HepG2 (cell line): ENCODE measurements around the gene TTBK1. TPM values are rescaled to one million over a fixed set of nuclear protein-coding genes. Genes with fewer than 3 reads are reported as not detected.
A peak's percentile ranks its signal among the peaks of the same experiment; 100 is the strongest.

Experiments
- CBX2 ChIP-seq, 2 experiments: fragments of 200-600 bp in 1 of 2; sonication (generic); formaldehyde crosslinking in 1 of 2; IDR thresholded peaks; 2 replicates each; pipeline versions ENCODE4 v1.7.0 to v1.8.1; 2018 to 2022; ENCODE audit warnings: low read depth in 2 of 2, low read length in 1 of 2, mild to moderate bottlenecking in 1 of 2, missing genetic modification reagents in 1 of 2
- ELF4 ChIP-seq: sonication (generic); formaldehyde crosslinking; IDR thresholded peaks from 2 replicates; pipeline ENCODE4 v1.5.0; 2020; ENCODE audit warnings: missing genetic modification reagents, mild to moderate bottlenecking, moderate library complexity, borderline replicate concordance
- KDM2A ChIP-seq: sonication (generic); formaldehyde crosslinking; IDR thresholded peaks from 2 replicates; pipeline ENCODE4 v1.4.0; 2020; ENCODE audit warnings: low read depth, missing genetic modification reagents, borderline replicate concordance
- MAZ ChIP-seq, 2 experiments: sonication (generic) in 1 of 2; formaldehyde crosslinking in 1 of 2; IDR thresholded peaks; 2 replicates each; pipeline versions ENCODE4 v1.5.0 to v1.6.1; 2012 to 2020; ENCODE audit warnings: low read depth in 2 of 2, mild to moderate bottlenecking in 2 of 2, borderline replicate concordance in 1 of 2, improper control_type of control experiment in 1 of 2, low read length in 1 of 2, missing genetic modification reagents in 1 of 2, moderate library complexity in 1 of 2
- NR2F6 ChIP-seq, 2 experiments: IDR thresholded peaks; 2 replicates each; pipeline ENCODE4 v1.6.1; 2016; ENCODE audit warnings: antibody characterized with exemption in 1 of 2, mild to moderate bottlenecking in 1 of 2
- SATB2 ChIP-seq: sonication (generic); formaldehyde crosslinking; IDR thresholded peaks from 2 replicates; pipeline ENCODE4 v1.5.0; 2020; ENCODE audit warnings: missing genetic modification reagents
- SP5 ChIP-seq: IDR thresholded peaks from 2 replicates; pipeline ENCODE4 v1.6.1; 2016; ENCODE audit warnings: low read depth, borderline replicate concordance
- THAP11 ChIP-seq: IDR thresholded peaks from 2 replicates; pipeline ENCODE4 v1.6.1; 2016; ENCODE audit warnings: missing biosample characterization, missing genetic modification reagents
- TOE1 ChIP-seq: sonication (generic); formaldehyde crosslinking; IDR thresholded peaks from 2 replicates; pipeline ENCODE4 v1.4.0; 2020; ENCODE audit warnings: mild to moderate bottlenecking, missing genetic modification reagents
- ZFP36L2 ChIP-seq: sonication (generic); formaldehyde crosslinking; IDR thresholded peaks from 2 replicates; pipeline ENCODE4 v1.4.0; 2020; ENCODE audit warnings: missing genetic modification reagents
- ZNF224 ChIP-seq: sonication (generic); formaldehyde crosslinking; IDR thresholded peaks from 2 replicates; pipeline ENCODE4 v1.5.0; 2020; ENCODE audit warnings: mild to moderate bottlenecking, missing genetic modification reagents
- ZNF766 ChIP-seq: sonication (generic); formaldehyde crosslinking; IDR thresholded peaks from 2 replicates; pipeline ENCODE4 v1.5.0; 2020; ENCODE audit warnings: missing genetic modification reagents, borderline replicate concordance
- ZNF780A ChIP-seq: sonication (generic); formaldehyde crosslinking; IDR thresholded peaks from 2 replicates; pipeline ENCODE4 v1.8.0; 2022; ENCODE audit warnings: mild to moderate bottlenecking, missing genetic modification reagents, moderate library complexity
- polyA plus RNA-seq, 8 experiments: library from polyadenylated mRNA; depleted of rRNA in 3 of 8; stranded (reverse) in 7 of 8; unstranded in 1 of 8; fragments of >200 nt; fragmentation: Illumina TruSeq in 4 of 8; extraction: Trizol in 4 of 8; gene quantifications; 2 replicates each; pipeline versions ENCODE4 v1.2.1 to v1.2.3, GENCODE V29; 2011 to 2016; ENCODE audit warnings: low read depth in 4 of 8, missing spikeins in 1 of 8, mixed read lengths in 1 of 8; ENCODE audit not compliant: insufficient read depth in 1 of 8
- total RNA-seq, 5 experiments: library from RNA; depleted of rRNA; stranded (reverse); fragments of >200 nt; fragmentation: Illumina TruSeq; extraction: Trizol; gene quantifications; 2 replicates each; pipeline ENCODE4 v1.2.3, GENCODE V29; 2016; ENCODE audit warnings: low read depth in 1 of 5
- TF ChIP-seq, protein P1 (sequence below): sonication (generic); formaldehyde crosslinking; IDR thresholded peaks from 2 replicates; pipeline ENCODE4 v1.9.0; 2021; ENCODE audit warnings: missing genetic modification reagents, borderline replicate concordance
- TF ChIP-seq, protein P2 (sequence below): sonication (generic); formaldehyde crosslinking; IDR thresholded peaks from 2 replicates; pipeline ENCODE4 v1.5.0; 2020; ENCODE audit warnings: mild to moderate bottlenecking, missing genetic modification reagents, borderline replicate concordance
- TF ChIP-seq, protein P3 (sequence below): sonication (generic); formaldehyde crosslinking; IDR thresholded peaks from 2 replicates; pipeline ENCODE4 v1.4.0; 2020; ENCODE audit warnings: low read depth, mild to moderate bottlenecking, missing genetic modification reagents
- TF ChIP-seq, protein P4 (sequence below): sonication (generic); formaldehyde crosslinking; IDR thresholded peaks from 2 replicates; pipeline ENCODE4 v1.5.1; 2020; ENCODE audit warnings: missing genetic modification reagents, mild to moderate bottlenecking, borderline replicate concordance

Gene TTBK1
- total and polyA plus RNA-seq, 2 of the 13 experiments (the other 11 are each of a cell fraction or from before 2014, with no cell fraction given): 0.24 to 0.33 TPM

DNA sequence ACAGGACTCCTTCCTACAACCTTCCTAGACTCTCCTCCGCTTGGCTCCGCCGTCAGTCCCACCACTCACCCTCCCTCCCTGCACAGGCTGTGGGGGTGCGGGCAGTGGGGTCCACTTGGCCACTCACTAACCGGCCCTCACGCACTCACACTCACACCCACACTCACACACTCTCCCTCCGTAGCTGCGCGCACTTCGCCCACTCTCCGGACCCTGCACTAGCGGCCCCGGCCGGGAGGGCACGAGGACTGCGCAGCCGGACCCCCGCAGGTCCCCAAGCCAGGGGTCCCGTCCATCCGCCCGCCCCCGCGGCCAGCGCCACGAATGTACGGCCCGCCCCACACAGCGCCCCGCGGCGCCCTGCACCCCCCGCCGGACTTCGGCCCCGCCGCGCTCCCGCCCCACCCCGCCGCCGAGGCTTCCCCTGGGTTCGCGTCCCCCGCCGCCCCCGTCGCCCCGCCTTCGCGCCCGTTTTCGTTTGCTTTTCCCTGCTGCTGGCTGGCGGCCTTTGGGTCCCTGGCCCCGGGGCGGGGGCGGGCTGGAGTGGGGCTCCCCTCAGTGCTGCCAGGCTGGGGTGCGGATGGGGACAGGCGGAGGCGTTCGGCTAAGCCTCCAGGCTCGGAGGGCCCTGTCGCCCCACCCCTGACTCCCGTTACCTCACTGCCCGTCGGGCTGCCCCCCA, 31.8 kb downstream of the TTBK1 start (continued):
- TF ChIP-seq, protein P1, sequence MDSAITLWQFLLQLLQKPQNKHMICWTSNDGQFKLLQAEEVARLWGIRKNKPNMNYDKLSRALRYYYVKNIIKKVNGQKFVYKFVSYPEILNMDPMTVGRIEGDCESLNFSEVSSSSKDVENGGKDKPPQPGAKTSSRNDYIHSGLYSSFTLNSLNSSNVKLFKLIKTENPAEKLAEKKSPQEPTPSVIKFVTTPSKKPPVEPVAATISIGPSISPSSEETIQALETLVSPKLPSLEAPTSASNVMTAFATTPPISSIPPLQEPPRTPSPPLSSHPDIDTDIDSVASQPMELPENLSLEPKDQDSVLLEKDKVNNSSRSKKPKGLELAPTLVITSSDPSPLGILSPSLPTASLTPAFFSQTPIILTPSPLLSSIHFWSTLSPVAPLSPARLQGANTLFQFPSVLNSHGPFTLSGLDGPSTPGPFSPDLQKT: no peak
- TF ChIP-seq NR2F6 (IDR thresholded peaks at IDR 0.05): no peak
- TF ChIP-seq NR2F6 (CRISPR knock-in tag; IDR thresholded peaks at IDR 0.05): peak; percentile 49; the same call in 1 of the 2 replicates
- TF ChIP-seq ZNF224 (CRISPR knock-in tag): 0 out of 2 replicates have a peak, but pooled peaks have one; percentile 30
- TF ChIP-seq TOE1 (CRISPR knock-in tag): no peak
- TF ChIP-seq CBX2 (IDR thresholded peaks at IDR 0.05; ENCODE audit: low read depth, low read length): no peak
- TF ChIP-seq CBX2 (CRISPR knock-in tag; IDR thresholded peaks at IDR 0.05; ENCODE audit: low read depth): no peak; the same call in 1 of the 2 replicates
- TF ChIP-seq, protein P2, sequence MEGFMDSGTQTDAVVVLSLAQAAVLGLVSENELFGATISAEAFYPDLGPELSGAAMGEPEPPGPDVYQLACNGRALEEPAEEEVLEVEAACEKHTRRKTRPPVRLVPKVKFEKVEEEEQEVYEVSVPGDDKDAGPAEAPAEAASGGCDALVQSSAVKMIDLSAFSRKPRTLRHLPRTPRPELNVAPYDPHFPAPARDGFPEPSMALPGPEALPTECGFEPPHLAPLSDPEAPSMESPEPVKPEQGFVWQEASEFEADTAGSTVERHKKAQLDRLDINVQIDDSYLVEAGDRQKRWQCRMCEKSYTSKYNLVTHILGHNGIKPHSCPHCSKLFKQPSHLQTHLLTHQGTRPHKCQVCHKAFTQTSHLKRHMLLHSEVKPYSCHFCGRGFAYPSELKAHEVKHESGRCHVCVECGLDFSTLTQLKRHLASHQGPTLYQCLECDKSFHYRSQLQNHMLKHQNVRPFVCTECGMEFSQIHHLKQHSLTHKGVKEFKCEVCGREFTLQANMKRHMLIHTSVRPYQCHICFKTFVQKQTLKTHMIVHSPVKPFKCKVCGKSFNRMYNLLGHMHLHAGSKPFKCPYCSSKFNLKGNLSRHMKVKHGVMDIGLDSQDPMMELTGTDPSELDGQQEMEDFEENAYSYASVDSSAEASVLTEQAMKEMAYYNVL (CRISPR knock-in tag): 0 out of 2 replicates have a peak, but pooled peaks have one; percentile 62
- TF ChIP-seq ZFP36L2: no peak
- no peak; the same call in 1 of the 2 replicates for TF ChIP-seq ZNF780A
- no peak; the same call in 1 of the 2 replicates for TF ChIP-seq ZNF766 (CRISPR knock-in tag)
- peak; percentile 81 for TF ChIP-seq KDM2A (CRISPR knock-in tag)
- TF ChIP-seq SATB2 (CRISPR knock-in tag): no peak
- TF ChIP-seq MAZ (IDR thresholded peaks at IDR 0.05; ENCODE audit: borderline replicate concordance, low read depth, low read length): peak; percentile 80; the same call in 1 of the 2 replicates
- TF ChIP-seq MAZ (CRISPR knock-in tag; IDR thresholded peaks at IDR 0.05; ENCODE audit: low read depth): peak; percentile 92
- TF ChIP-seq, protein P3, sequence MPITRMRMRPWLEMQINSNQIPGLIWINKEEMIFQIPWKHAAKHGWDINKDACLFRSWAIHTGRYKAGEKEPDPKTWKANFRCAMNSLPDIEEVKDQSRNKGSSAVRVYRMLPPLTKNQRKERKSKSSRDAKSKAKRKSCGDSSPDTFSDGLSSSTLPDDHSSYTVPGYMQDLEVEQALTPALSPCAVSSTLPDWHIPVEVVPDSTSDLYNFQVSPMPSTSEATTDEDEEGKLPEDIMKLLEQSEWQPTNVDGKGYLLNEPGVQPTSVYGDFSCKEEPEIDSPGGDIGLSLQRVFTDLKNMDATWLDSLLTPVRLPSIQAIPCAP (CRISPR knock-in tag): no peak
- TF ChIP-seq ELF4 (CRISPR knock-in tag): no peak
- TF ChIP-seq SP5 (CRISPR knock-in tag): peak; percentile 89
- TF ChIP-seq, protein P4, sequence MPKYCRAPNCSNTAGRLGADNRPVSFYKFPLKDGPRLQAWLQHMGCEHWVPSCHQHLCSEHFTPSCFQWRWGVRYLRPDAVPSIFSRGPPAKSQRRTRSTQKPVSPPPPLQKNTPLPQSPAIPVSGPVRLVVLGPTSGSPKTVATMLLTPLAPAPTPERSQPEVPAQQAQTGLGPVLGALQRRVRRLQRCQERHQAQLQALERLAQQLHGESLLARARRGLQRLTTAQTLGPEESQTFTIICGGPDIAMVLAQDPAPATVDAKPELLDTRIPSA: no peak; the same call in 1 of the 2 replicates
- peak; percentile 49; the same call in 1 of the 2 replicates for TF ChIP-seq THAP11 (CRISPR knock-in tag)
